Hindlimb muscle (tissue), 1 donor: Measurements from ENCODE around the gene BCL2L1. TPM values are rescaled to one million over a fixed set of nuclear protein-coding genes. Genes with fewer than 3 reads are reported as not detected.

Experiments used
- DNase-seq: peaks from one replicate; pipeline ENCODE4 v3.0.0-alpha.2; 2013
- polyA plus RNA-seq: library from polyadenylated mRNA; unstranded; fragments of 120-200 nt; gene quantifications from one replicate; pipeline ENCODE4 v1.2.1, GENCODE V29; 2013; ENCODE audit not compliant: insufficient read length

Gene BCL2L1
- polyA plus RNA-seq, 1 donor: 28.1 TPM

- no peak for DNase-seq
These were observed 13.7 kb downstream of the BCL2L1 start for GRCh38 chr20:31708736-31709534.

DNA sequence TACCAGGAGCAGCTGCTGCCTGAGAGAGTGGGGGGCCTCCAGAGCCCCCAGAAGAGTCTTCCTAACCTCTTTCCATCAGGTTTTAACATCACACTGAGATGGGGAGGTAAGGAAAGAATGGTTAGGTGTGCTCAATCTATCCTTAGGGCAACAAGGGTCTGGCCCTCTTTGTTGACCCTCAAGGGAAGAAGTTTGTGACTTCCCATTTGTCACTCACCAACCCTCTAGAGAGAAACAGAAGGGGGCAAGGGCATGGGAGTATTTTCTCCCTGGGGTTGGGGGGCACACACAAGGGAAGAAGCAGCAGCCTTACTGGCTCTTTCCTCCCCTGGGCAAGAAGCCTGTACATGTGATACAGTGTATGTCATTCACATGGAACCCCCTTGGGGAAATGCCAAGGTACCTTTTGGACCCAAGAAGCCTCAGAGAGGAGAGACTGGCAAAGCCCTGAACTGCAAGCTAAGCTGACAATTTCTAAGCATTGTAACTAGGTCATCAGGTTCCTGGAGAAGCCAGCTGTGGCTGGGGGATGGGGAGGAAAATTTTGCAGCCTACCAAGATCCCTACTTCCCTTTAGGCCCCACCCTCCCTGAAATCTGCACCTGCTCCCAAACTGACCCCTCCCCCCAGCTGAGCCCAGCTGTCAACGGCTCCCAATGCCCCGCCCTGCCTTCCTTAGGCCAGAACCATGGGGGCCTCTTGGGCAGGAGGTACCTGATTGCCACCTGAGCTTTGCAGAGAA is 14.5 kb downstream of the BCL2L1 start:
- DNase-seq: peak; percentile 65

DNA sequence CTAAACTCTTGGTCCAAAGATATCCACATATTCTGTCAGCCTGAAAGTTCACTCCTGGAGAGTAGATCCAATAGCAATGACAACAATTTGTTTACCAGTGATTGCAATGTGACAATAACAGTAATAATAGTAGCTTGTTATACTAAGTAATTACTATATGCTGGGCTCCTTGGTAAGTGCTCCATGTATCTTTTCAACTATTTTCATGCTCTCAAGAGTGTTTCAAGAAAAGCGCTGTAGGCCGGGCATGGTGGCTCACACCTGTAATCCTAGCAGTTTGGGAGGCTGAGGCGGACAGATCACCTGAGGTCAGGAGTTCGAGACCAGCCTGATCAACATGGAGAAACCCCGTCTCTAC is 15.4 kb downstream of the BCL2L1 start:
- DNase-seq: no peak

GRCh38 chr20:31706607-31707257 is 15.9 kb downstream of the BCL2L1 start:
- no peak for DNase-seq

DNA sequence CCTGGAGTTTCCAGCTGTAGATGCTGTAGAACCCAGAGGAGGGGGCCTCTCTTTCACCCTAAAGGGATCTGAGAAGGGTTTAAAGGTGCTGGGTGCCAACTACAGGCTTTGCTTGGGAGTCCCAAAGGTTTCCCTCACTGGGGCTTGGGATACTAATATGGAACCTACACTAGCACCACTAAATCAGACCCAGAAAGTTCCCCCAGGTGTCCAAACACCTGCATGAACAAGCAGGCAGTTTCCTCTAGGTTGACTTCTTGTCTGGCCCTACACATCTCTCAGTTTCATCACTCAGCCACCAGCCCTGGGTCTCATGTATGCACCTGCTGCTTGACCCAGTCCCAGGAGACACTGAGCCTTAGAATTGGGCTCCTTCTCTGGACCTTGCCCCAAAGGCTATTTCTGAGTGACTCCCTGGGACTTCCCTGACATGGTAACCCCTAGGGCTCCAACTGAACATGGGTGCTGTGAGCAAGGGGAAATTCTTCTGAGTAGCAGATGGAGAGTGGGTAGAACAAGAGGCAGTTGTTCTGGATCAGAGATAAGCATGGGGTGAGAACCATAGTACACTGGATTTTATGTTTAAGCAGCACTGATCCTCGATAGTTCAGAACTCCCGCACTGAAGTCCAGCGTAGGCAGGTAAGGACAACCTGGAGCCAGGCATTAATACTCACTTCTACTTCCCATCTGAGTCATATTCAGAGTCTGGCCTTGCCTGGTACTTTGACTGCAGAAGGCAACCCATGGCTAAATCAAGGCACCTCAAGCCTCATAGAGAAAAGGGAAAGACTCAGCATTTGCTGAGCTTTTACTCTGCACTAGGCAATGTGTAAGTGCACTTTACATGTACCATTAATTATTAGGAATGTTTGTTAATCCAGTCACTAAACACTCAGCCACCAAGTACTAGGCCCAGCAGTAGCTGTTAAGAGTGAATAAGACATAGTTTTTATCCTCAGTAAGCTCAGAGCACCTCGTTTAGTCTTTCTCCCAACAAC is 16.8 kb downstream of the BCL2L1 start:
- no peak for DNase-seq

DNA sequence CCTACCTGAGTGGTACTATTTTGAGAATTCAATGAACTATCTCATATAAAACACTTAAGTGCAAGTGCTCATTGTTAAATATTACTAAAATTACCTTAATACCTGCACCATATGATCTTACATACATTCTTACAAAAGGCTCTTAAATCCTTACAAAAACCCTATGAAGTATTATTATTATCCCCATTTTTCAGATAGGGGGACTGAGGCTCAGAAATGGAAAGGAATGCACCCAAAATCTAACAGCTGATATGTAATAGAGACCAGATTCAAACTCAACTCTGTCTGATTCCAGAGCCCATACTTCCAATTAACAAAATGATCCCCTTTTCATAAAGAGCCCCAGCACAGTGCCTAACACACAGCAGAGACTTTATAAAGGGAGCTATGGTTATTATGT is 17.5 kb downstream of the BCL2L1 start:
- no peak for DNase-seq

DNA sequence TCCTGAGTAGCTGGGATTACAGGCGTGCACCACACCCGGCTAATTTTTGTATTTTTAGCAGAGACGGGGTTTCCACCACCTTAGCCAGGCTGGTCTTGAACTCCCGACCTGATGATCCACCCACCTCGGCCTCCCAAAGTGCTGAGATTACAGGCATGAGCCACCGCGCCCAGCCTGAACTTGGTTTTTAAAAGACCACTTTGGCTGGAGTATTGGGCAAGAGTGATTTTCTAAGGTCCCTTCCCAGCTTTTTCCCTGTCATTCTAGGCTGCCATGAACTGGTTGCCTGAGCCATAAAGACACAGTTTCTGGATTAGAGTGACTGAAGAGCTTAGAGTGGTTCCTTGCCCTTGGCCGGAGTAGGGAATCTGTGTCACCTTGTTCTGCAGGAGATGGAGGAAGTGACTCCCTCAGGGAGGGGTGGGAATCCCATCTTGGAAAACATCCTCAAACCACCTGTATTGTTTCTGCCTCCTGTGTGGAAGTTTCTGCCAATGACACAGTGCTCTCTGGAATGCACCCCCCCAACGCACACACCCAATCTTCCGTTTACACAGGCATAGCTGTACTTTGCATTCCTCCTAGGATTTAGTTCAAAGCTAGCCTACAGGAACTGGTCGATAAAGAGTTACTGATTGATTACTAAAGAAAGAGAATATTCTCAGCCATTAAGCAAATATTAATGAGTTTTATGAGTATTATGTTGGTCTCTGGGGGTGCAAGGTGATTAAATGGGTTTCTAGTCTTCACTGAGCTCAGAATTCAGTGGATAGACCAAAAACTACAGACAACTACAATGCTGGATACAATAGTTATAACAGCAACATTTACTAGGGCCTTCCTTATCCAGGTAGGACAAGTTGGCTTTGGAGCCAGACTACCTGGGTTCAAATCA is 18.2 kb downstream of the BCL2L1 start:
- no peak for DNase-seq

GRCh38 chr20:31701591-31701990 is 21.1 kb downstream of the BCL2L1 start:
- no peak for DNase-seq

DNA sequence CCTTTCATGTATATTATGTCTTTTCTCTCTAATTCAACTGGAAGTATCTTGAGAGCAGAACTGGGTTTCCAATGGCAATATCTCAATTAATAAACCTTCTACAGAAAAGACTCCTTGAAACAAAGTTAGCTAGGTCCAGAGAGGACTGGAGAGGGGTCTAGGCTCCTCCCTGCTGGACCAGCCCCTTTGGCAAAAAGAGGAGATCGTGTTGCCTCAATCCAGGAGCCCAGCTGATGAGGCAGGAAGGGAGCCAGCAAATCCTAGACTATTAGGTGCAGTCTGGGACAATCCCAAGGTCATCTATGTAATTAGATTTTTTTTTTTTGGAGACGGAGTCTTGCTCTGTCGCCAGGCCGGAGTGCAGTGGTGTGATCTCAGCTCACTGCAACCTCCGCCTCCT is 21.9 kb downstream of the BCL2L1 start:
- DNase-seq: no peak

- DNase-seq: no peak
These were observed 22.6 kb downstream of the BCL2L1 start for GRCh38 chr20:31699801-31700728.

- peak; percentile 85 for DNase-seq
These were observed 23.6 kb downstream of the BCL2L1 start for GRCh38 chr20:31698803-31699718.

DNA sequence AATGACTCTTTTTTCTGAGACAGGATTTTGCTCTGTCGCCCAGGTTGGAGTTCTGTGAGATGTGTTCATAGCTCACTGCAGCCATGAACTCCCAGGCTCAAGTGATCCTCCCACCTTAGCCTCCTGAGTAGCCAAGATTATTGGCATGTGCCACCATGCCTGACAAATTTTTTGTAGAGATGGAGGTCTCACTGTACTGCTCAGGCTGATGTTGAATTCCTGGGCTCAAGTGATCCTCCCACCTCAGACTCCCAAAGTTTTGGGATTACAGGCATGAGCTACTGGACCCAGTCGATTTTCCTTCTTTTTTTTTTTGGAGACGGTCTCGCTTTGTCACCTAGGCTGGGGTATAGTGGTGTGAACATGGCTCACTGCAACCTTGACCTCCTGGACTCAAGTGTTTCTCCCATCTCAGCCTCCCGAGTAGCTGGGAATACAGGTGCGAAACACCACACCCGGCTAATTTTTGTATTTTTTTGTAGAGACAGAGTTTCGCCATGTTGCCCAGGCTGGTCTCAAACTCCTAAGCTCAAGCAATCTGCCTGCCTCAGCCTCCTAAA is 24.3 kb downstream of the BCL2L1 start:
- no peak for DNase-seq

DNA sequence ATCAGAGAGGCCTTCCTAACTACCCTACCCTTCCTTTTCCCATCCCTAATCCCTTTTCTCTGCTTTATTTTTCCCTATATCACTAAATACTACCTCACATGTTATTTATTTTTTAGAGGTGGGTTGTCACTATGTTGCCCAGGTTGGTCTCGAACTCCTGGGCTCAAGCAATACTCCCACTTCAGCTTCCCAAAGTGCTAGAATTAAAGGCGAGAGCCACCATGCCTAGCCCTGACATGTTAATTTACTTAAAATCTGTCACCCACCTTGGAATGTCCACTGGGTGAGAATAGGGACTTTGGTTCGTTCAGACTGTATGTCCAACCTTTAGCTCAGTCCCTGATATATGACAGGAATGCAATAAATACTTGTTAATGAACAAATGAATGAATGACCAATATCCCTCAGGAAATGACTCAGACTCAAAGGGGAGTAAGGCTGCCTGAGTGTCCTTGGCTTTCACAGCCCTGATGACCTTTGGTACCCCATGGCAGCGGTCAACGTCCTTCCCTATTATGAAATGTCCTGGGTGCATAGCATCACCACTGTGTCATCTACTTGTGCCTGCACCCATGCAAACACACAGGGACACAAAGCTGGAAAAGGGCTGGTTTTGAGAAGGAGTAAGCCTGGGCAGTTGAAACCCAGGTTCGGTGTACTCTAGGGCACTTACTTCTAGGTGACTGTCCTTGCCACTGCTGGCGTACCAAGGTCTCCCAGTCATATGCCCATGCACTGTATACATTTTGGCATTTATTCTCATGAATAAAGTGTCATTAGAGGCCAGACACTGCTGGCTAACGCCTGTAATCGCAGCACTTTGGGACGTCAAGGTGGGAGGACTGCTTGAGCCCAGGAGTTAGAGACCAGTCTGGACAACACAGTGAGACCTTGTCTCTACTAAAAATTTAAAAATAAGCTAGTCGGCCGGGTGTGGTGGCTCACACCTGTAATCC is 26.5 kb downstream of the BCL2L1 start:
- DNase-seq: no peak

- no peak for DNase-seq
These were observed 27.6 kb downstream of the BCL2L1 start for GRCh38 chr20:31694842-31695593.

DNA sequence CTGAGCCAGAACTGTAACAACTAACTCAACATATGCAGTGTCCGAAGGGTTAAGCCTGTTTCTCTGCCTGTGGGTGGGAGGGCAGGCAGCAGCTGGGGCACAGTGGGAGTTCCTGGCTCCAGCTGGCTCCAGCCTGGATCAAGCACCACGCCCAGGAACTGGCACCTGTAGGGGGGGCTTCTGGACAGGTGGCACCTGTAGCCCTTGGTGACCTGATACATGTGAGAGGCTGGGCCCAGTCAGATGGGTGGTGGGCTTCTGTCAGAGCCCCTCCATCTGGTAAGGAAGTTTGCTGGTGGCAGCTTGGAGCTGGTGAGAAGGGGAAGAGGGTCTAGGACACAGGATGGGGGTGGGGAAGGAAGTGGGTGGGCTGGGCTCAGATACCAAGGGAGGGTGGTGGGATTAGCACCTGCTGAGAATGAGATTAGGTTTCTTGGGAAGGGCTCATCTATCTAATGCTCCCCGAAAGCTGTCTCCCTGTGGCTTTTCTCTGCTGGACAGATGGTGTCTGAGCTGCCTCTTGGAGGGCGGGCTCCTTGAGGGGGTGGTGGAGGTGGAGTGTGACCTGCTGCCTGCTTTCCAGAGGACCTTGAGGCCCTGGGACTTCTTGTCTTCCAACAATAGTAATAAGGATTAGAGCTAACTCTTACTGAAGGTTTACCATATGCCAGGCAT is 28.5 kb downstream of the BCL2L1 start:
- DNase-seq: no peak

DNA sequence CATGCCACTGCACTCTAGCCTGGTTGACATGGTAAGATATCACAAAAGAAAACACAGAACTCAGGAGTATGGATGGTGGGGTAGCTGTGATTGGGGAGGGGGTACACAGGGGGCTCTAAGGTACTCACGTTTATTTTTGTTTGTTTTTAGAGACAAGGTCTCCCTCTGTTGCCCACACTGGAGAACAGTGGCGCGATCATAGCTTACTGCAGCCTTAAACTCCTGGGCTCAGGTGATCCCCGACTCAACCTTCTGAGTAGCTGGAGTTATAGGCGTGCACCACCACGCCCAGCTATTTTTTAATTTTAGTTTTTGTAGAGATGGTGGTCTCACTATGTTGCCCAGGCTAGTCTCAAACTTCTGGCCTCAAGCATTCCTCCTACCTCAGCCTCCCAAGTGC is 29.3 kb downstream of the BCL2L1 start:
- no peak for DNase-seq
